Stomach smooth muscle (tissue), 2 donors: ENCODE results near the gene C5orf34.
A peak's percentile ranks its signal among the peaks of the same experiment; 100 is the strongest.
"Not testable (repeated sequence)": the region's sequence is repeated elsewhere in the genome, so short reads cannot be mapped to it uniquely, and the experiment has no call there.

ENCODE experiments used
- H3K27ac ChIP-seq: one replicate; pipeline ENCODE4 v1.7.0; 2013; ENCODE audit warnings: mild to moderate bottlenecking, low read length, inconsistent platforms
- H3K27me3 ChIP-seq, 2 donors: one replicate each; pipeline ENCODE4 v1.7.0; 2013; ENCODE audit warnings: low read length in 2 of 2; ENCODE audit not compliant: insufficient read depth in 2 of 2, control insufficient read depth in 1 of 2
- H3K36me3 ChIP-seq, 2 donors: one replicate each; pipeline ENCODE4 v1.7.0; 2013; ENCODE audit warnings: low read length in 2 of 2; ENCODE audit not compliant: control insufficient read depth in 2 of 2, insufficient read depth in 2 of 2
- H3K4me1 ChIP-seq: one replicate; pipeline ENCODE4 v1.7.0; 2013; ENCODE audit warnings: low read length; ENCODE audit not compliant: control insufficient read depth, insufficient read depth
- H3K4me3 ChIP-seq, 2 donors: one replicate each; pipeline ENCODE4 v1.7.0; 2013; ENCODE audit warnings: low read length in 2 of 2
- H3K9ac ChIP-seq, 2 donors: one replicate each; pipeline ENCODE4 v1.7.0; 2013; ENCODE audit warnings: low read length in 2 of 2, mild to moderate bottlenecking in 1 of 2
- H3K9me3 ChIP-seq, 2 donors: one replicate each; pipeline ENCODE4 v1.7.0; 2013; ENCODE audit warnings: low read length in 2 of 2; ENCODE audit not compliant: control insufficient read depth in 2 of 2
- donor health status: healthy.
- donor health status: Pancreatic carcinoma.

Gene C5orf34

DNA sequence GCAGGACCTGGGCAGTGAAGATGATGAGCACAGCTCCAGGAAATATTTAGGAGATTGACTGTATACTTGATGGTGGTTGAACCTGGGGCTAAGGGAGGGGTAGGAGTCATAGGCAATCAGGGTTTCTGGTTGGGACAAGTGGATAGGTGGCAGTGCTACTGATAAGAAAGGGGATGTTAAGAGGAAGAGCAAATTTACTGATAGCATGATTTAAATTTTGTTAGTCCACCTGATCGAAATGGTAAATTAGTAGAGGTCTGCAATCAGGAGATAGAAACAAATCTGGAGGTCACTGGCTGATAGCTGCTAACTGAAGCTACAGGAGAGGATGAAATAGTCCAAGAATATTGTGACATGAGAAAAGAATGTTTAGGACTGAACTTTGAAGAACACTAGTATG, 5.7 kb upstream of the C5orf34 start:
- Histone ChIP-seq H3K36me3 (peaks cover 9 to 10% of the 10 kb centered on the region in 2 donors), H3K27ac (no peak overlapping the region), H3K9ac (no peak overlapping the region), H3K27me3 (no peaks in the 10 kb centered on the region), H3K4me3 (no peak overlapping the region), H3K4me1 (no peaks in the 10 kb centered on the region), H3K9me3 (no peaks in the 10 kb centered on the region)

DNA sequence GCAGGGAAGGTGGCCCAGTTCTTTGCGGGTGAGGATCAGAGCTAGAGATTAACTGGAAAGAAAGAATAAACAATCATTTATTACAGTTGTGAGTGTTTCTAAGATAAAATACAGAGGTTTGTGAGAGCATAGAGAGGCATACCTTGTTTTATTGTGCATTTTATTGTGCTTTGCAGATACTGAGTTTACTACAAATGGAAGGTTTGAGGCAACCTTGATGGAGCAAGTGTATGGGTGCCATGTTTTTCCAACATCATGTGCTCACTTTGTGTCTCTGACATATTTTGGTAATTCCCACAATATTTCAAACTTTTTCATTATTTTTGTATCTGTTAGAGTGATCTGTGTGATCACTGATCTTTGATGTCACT, 715 bp upstream of the C5orf34 start:
- H3K9ac ChIP-seq, result peak overlapping the region; percentile 86 to 93
- H3K4me3 ChIP-seq, result peak overlapping the region; percentile 81 to 85
- peak overlapping the region; percentile 93 for H3K27ac ChIP-seq
- H3K9me3 ChIP-seq, result no peaks in the 10 kb centered on the region
- H3K4me1 ChIP-seq, result no peaks in the 10 kb centered on the region
- H3K36me3 ChIP-seq, result no peaks in the 10 kb centered on the region
- H3K27me3 ChIP-seq, result no peaks in the 10 kb centered on the region

DNA sequence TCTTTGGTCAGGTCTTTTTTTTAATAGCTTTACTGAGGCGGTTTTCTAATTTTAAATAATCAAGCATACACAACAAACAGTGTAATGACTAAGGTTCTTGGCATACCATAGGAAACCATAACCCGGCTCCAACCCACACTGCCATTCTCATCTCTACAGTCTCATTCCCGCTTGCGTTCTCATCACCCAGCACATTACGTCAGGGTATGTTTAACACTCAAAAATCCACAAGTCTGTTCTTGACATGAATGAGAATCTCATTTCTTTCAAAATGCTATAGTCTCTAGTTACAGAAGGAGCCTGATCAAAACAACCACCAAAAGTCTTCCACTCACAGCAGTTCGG, 505 bp downstream of the C5orf34 start:
- no peaks in the 10 kb centered on the region for H3K4me1 ChIP-seq
- peak overlapping the region; percentile 81 to 85 for H3K4me3 ChIP-seq
- peak overlapping the region; percentile 93 for H3K27ac ChIP-seq
- no peaks in the 10 kb centered on the region for H3K9me3 ChIP-seq
- peak overlapping the region; percentile 86 to 93 for H3K9ac ChIP-seq
- H3K27me3 ChIP-seq, result no peaks in the 10 kb centered on the region
- no peaks in the 10 kb centered on the region for H3K36me3 ChIP-seq

DNA sequence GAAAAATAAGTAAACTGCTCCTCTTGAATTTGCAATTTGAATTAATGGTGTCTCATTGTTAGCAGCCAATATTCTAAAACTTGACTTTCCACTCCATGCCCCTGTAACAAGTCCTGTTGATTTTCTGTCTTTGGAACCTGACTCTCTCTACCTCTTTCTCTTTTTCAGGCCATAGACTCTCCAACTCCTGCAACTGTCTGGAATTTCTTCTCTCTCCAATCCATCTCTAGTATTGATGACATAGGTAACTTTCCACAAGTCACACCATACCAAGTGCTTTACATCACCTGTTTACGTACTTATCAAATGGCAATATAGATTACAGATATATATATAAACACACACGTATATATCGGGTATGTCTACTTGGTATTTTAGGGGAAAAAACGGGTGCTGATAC, 923 bp downstream of the C5orf34 start:
- Histone ChIP-seq H3K9ac (peak overlapping the region; percentile 86 to 93), H3K36me3 (no peaks in the 10 kb centered on the region), H3K4me3 (peak overlapping the region; percentile 81 to 85), H3K27me3 (no peaks in the 10 kb centered on the region), H3K4me1 (no peaks in the 10 kb centered on the region), H3K9me3 (no peaks in the 10 kb centered on the region), H3K27ac (no peak overlapping the region)

DNA sequence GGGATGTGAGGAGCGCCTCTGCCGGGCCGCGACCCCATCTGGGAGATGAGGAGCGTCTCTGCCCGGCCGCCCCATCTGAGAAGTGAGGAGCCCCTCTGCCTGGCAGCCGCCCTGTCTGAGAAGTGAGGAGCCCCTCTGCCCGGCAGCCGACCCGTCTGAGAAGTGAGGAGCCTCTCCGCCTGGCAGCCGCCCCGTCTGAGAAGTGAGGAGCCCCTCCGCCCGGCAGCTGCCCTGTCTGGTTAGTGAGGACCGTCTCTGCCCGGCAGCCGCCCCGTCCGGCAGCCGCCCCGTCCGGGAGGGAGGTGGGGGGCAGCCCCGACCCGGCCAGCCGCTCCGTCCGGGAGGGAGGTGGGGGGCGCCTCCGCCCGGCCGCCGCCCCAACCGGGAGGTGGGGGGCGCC, 3.9 kb downstream of the C5orf34 start:
- H3K4me3 ChIP-seq, result not testable (repeated sequence)

DNA sequence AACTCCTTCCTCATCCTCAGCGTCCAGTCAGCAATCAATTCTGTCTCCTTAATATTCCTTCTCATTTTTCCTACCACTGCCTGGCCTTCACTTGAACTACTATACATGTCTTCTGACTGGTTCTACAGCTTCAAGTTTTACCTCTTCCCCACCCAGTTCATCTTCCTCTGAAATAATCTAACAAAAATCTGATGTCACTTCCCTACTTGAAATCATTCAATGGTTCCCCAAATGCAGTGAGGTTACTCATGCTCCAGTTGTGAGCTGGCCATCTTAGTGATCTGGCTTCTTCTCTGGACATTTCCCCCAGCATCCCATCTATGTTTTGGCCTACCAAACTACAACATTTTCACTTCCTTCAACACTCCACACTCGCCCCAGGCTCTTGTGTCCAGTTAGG, 16.4 kb downstream of the C5orf34 start:
- Histone ChIP-seq H3K9ac (no peak overlapping the region), H3K9me3 (no peaks in the 10 kb centered on the region), H3K27ac (no peak overlapping the region), H3K36me3 (no peaks in the 10 kb centered on the region), H3K27me3 (no peaks in the 10 kb centered on the region), H3K4me1 (no peaks in the 10 kb centered on the region), H3K4me3 (no peak overlapping the region)

More for the DNA sequence above, 3.9 kb downstream of the C5orf34 start:
- not testable (repeated sequence) for H3K27ac ChIP-seq, H3K9me3 ChIP-seq, H3K4me1 ChIP-seq, H3K9ac ChIP-seq, H3K36me3 ChIP-seq, H3K27me3 ChIP-seq

DNA sequence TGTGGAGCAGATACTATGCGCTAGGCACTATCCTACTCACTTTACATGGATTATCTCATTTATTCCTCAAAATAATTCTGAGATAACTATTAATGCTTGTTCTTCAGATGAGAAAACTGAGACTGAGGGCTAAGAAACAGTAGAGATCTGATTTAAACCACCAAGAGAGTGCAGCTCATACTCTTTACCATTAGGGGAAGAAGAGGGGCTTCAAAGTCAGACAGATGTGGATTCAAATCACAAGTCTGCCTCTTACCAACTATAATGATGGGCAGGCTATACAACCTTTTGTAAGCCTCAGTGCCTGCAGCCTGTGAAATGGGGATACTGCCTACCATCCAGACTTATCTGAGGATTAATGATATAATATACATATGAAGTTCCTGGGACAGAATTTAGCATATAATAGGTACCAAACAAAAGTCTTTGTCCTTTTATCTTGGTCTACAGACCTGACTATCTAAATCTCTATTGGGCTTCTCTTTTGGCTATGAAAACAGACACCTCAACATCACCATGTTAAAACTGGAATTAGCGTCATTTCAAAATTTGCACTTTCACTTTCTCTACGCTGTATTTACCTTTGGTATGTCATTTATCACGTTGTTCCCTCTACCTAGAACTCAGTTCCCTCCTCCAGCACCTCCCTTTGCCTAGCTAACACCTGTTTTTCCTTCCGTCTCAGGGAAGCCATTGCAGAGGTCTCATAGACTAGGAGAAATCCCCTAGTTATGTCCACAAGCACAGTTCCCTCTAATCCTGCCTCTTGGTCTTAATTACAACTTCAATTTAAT, 17.4 kb downstream of the C5orf34 start:
- H3K9me3 ChIP-seq, result no peaks in the 10 kb centered on the region
- no peak overlapping the region for H3K27ac ChIP-seq
- H3K4me3 ChIP-seq, result no peak overlapping the region
- no peaks in the 10 kb centered on the region for H3K36me3 ChIP-seq
- H3K9ac ChIP-seq, result no peak overlapping the region
- no peaks in the 10 kb centered on the region for H3K27me3 ChIP-seq
- no peaks in the 10 kb centered on the region for H3K4me1 ChIP-seq

DNA sequence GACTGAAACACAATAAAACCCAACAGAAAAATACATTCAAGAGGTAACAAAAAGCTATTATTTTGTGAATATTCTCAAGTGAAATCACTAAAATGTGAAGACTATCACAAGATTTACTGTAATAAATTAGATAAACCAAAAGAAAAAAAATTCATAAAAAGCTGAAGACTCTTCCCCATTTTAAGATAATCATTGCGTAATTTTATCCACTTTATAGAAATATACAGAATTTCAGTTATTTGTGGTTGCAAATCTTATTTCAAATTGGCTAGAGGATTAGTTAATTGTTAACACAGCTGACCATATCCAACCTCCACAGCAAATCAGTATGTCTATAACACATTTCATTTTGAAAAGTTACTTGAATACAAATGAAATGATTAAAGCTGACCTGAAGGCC, 23.6 kb downstream of the C5orf34 start:
- Histone ChIP-seq H3K36me3 (no peaks in the 10 kb centered on the region), H3K9ac (no peak overlapping the region), H3K9me3 (no peaks in the 10 kb centered on the region), H3K27me3 (no peaks in the 10 kb centered on the region), H3K4me3 (no peak overlapping the region), H3K4me1 (no peaks in the 10 kb centered on the region), H3K27ac (no peak overlapping the region)

DNA sequence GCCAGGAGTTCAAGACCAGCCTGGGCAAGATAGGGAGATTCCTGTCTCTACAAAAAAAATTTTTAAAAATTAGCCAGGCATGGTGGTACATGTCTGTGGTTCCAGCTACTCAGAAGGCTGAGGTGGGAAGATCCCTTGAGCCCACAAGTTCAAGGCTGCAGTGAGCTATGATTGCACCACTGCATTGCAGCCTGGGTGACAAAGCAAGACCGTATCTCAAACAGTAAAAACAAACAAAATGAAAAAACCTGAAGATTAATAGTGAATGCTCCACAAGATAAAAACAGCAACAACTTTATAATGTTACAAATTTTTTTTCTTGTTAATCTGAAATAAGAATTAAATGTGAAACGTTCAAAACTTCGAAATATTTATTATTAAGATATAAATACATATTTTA, 28.6 kb downstream of the C5orf34 start:
- H3K4me1 ChIP-seq, result peaks cover 14% of the 10 kb centered on the region
- no peak overlapping the region for H3K4me3 ChIP-seq
- no peak overlapping the region for H3K27ac ChIP-seq
- H3K9ac ChIP-seq, result no peak overlapping the region
- no peaks in the 10 kb centered on the region for H3K9me3 ChIP-seq
- no peaks in the 10 kb centered on the region for H3K36me3 ChIP-seq
- H3K27me3 ChIP-seq, result no peaks in the 10 kb centered on the region

DNA sequence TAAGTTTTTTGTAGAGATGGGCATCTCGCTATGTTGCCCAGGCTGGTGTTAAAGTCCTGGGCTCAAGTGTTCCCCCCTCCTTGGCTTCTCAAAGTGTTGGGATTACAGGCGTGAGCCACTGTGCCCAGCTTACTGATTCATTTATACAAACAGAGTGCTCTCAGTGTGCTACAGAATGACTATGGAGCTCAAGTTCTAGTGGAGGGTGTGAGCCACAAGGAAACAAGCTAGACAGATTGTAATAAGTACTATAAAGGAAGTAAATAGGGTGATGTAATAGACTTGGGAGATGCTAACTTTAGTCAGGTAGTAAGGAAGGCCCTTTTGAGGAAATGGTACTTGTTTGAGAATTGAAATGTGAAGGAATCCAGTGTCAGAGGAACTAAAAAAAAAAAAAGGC, 29.5 kb downstream of the C5orf34 start:
- H3K27ac ChIP-seq, result no peak overlapping the region

DNA sequence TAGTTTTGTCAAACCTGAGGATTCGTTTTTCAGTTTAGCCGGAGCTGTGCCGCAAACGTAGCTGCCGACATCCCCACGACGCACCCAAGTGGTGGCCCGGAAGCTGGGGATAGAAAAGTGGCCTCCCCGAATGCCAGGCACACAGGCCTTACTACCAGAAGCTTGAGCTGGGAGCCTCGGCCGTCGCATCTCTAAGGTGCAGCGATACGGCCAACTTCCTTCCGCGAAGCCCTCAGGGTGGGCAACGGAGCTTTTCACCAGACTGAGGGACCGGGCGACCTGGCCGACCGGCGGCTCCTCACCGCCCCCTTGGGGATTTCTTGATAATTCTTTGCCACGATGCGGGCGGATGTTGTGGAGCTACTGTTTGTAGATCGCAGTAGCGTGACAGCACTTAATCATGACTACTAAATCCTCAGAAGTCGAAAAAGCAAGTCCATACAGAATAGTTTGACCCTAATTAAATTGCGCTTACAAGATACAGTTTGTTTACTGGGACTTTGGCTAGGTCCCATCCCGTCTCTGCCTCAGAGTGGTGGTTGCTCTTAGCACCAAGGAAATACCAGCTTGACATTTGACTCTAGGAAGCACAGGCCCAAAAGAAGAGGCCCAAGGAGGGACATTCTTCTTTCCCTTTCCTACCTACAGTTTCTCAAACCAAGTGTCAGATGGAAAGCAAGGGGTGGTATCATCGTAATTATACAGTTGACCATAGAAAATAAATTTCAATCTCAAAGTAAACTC, 30.7 kb downstream of the C5orf34 start:
- no peaks in the 10 kb centered on the region for H3K36me3 ChIP-seq
- H3K27ac ChIP-seq, result peak overlapping the region; percentile 98
- no peaks in the 10 kb centered on the region for H3K27me3 ChIP-seq
- peaks cover 14% of the 10 kb centered on the region for H3K4me1 ChIP-seq
- peak overlapping the region; percentile 97 to 98 for H3K9ac ChIP-seq
- H3K4me3 ChIP-seq, result peak overlapping the region; percentile 87 to 90
- no peaks in the 10 kb centered on the region for H3K9me3 ChIP-seq

More for the DNA sequence above, 29.5 kb downstream of the C5orf34 start:
- H3K4me1 ChIP-seq, result peaks cover 14% of the 10 kb centered on the region
- H3K4me3 ChIP-seq, result no peak overlapping the region
- no peaks in the 10 kb centered on the region for H3K36me3 ChIP-seq
- no peaks in the 10 kb centered on the region for H3K27me3 ChIP-seq
- H3K9me3 ChIP-seq, result no peaks in the 10 kb centered on the region
- no peak overlapping the region for H3K9ac ChIP-seq
